Trophoblast cell (in vitro differentiated cells and primary cell): ENCODE data around the gene GPSM3.
"Not testable (repeated sequence)": the region's sequence is repeated elsewhere in the genome, so short reads cannot be mapped to it uniquely, and the experiment has no call there.

Experiments used
- DNase-seq, 2 donors: peaks; one replicate each; pipeline ENCODE4 v3.0.0-alpha.2; 2016
- H2AFZ ChIP-seq: 2 replicates; pipeline ENCODE4 v1.6.1; 2013; ENCODE audit warnings: low read length, moderate library complexity, mild to moderate bottlenecking; ENCODE audit not compliant: insufficient read depth, poor library complexity
- H2AK5ac ChIP-seq: 2 replicates; pipeline ENCODE4 v1.6.1; 2013; ENCODE audit warnings: mild to moderate bottlenecking, low read length
- H2BK120ac ChIP-seq: 2 replicates; pipeline ENCODE4 v1.6.1; 2013; ENCODE audit warnings: low read length, mild to moderate bottlenecking, moderate library complexity; ENCODE audit not compliant: insufficient read depth, poor library complexity
- H2BK12ac ChIP-seq: 2 replicates; pipeline ENCODE4 v1.6.1; 2013; ENCODE audit warnings: mild to moderate bottlenecking, low read length, moderate library complexity
- H2BK5ac ChIP-seq: 2 replicates; pipeline ENCODE4 v1.6.1; 2013; ENCODE audit warnings: low read length, low read depth, moderate library complexity, mild to moderate bottlenecking; ENCODE audit not compliant: poor library complexity
- H3K14ac ChIP-seq: 2 replicates; pipeline ENCODE4 v1.6.1; 2013; ENCODE audit warnings: mild to moderate bottlenecking, low read length
- H3K18ac ChIP-seq: 2 replicates; pipeline ENCODE4 v1.6.1; 2013; ENCODE audit warnings: mild to moderate bottlenecking, low read length
- H3K23ac ChIP-seq: 2 replicates; pipeline ENCODE4 v1.6.1; 2013; ENCODE audit warnings: low read length
- H3K27ac ChIP-seq: 2 replicates; pipeline ENCODE4 v1.5.1; 2013; ENCODE audit warnings: low read depth, mild to moderate bottlenecking, inconsistent platforms, low read length, moderate library complexity
- H3K27me3 ChIP-seq: 2 replicates; pipeline ENCODE4 v1.6.1; 2013; ENCODE audit warnings: inconsistent platforms, mild to moderate bottlenecking, low read length, moderate library complexity; ENCODE audit not compliant: insufficient read depth
- H3K36me3 ChIP-seq, 2 experiments: 1 replicate in 1 of 2; 2 replicates in 1 of 2; pipeline ENCODE4 v1.6.1; 2013; ENCODE audit warnings: low read length in 2 of 2, mild to moderate bottlenecking in 2 of 2, moderate library complexity in 1 of 2; ENCODE audit not compliant: insufficient read depth in 2 of 2, control insufficient read depth in 1 of 2
- H3K4ac ChIP-seq: 2 replicates; pipeline ENCODE4 v1.6.1; 2013; ENCODE audit warnings: low read depth, mild to moderate bottlenecking, low read length, moderate library complexity
- H3K4me1 ChIP-seq, 2 experiments: 1 replicate in 1 of 2; 2 replicates in 1 of 2; pipeline ENCODE4 v1.6.1; 2013; ENCODE audit warnings: low read length in 2 of 2, mild to moderate bottlenecking in 2 of 2, moderate library complexity in 1 of 2; ENCODE audit not compliant: insufficient read depth in 2 of 2, control insufficient read depth in 1 of 2
- H3K4me2 ChIP-seq: 2 replicates; pipeline ENCODE4 v1.6.1; 2013; ENCODE audit warnings: inconsistent platforms, mild to moderate bottlenecking, low read length, moderate library complexity
- H3K4me3 ChIP-seq: 2 replicates; pipeline ENCODE4 v1.5.1; 2013; ENCODE audit warnings: mild to moderate bottlenecking, low read depth, low read length, inconsistent platforms
- H3K79me1 ChIP-seq: one replicate; pipeline ENCODE4 v1.6.1; 2013; ENCODE audit warnings: low read length
- H3K79me2 ChIP-seq: 2 replicates; pipeline ENCODE4 v1.6.1; 2013; ENCODE audit warnings: low read length, mild to moderate bottlenecking; ENCODE audit not compliant: control insufficient read depth, insufficient read depth, poor library complexity
- H3K9ac ChIP-seq: 2 replicates; pipeline ENCODE4 v1.6.1; 2013; ENCODE audit warnings: mild to moderate bottlenecking, low read length
- H3K9me3 ChIP-seq: 2 replicates; pipeline ENCODE4 v1.6.1; 2013; ENCODE audit warnings: low read depth, mild to moderate bottlenecking, control low read depth, inconsistent platforms, low read length; ENCODE audit not compliant: insufficient read depth
- H4K12ac ChIP-seq: 2 replicates; pipeline ENCODE4 v1.6.1; 2013; ENCODE audit warnings: low read depth, mild to moderate bottlenecking, low read length, moderate library complexity
- H4K8ac ChIP-seq: 2 replicates; pipeline ENCODE4 v1.6.1; 2013; ENCODE audit warnings: low read depth, mild to moderate bottlenecking, low read length, moderate library complexity
- H4K91ac ChIP-seq: one replicate; pipeline ENCODE4 v1.6.1; 2013; ENCODE audit warnings: low read depth, mild to moderate bottlenecking, low read length, moderate library complexity
- WGBS: extraction: QIAGEN DNeasy Blood & Tissue Kit; methylation state at CpG from one replicate; pipeline ENCODE4 v1.1.7; 2013; ENCODE audit warnings: missing lambda C conversion rate; ENCODE audit not compliant: insufficient read length, insufficient coverage; ENCODE audit errors: extremely low coverage; 5-methylcytosine and 5-hydroxymethylcytosine counted together

Gene GPSM3

GRCh38 chr6:32185681-32186131, 6.7 kb downstream of the GPSM3 start:
- not testable (repeated sequence) for H3K4me3 ChIP-seq, H2AK5ac ChIP-seq, H3K18ac ChIP-seq, H2BK12ac ChIP-seq, H3K9ac ChIP-seq, H3K4me2 ChIP-seq, H4K91ac ChIP-seq, H3K14ac ChIP-seq, H2BK5ac ChIP-seq, H2AFZ ChIP-seq, H4K12ac ChIP-seq, H3K9me3 ChIP-seq, H3K27ac ChIP-seq, H3K4ac ChIP-seq, H3K23ac ChIP-seq, H2BK120ac ChIP-seq, H4K8ac ChIP-seq, H3K27me3 ChIP-seq
- peak; percentile 58 to 65 for DNase-seq
- peaks cover 3 to 15% of the 10 kb centered on the region in 2 experiments for H3K4me1 ChIP-seq
- peaks cover 11% of the 10 kb centered on the region for H3K79me1 ChIP-seq
- H3K79me2 ChIP-seq: peaks cover 11% of the 10 kb centered on the region
- WGBS: no CpG with 5 or more reads among the region's 11 CpGs
- peaks cover 47% of the 10 kb centered on the region in 2 experiments for H3K36me3 ChIP-seq

DNA sequence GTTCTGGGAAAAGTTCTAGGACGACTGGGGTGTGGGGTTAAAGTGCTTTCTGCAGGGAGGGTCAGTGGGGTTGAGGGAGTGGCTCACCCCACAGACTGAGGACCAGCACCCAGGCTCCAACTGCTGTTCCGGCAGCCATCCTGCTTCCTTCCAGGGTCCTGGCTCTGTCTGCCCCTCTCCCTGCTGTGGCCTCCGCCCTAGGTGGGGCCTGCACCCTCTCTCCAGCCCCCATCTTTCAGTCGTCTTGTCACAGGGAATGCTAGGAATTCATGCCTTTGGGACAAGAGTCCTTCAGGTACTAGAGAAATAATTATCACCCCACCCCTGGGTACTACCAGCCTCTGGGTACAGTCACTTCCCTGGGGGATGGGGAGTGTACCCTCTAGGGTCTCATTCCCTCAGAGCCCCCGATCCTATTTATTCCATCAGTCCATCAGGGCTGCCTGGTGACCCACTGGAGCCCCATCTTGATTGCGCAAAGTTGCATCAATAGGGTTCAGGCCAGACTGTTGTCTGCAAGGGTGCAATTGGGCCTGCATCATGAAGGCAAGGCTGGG, 8.3 kb downstream of the GPSM3 start, which contains the start of gene AGER:
Gene AGER (minus strand): TSS at position 170 of the 557 bp plus-strand sequence. CDS start 31 bp downstream, at position 139.
- no peaks in the 10 kb centered on the region for H3K9me3 ChIP-seq
- H2AK5ac ChIP-seq: no peak within 1 kb of the TSS
- H3K79me2 ChIP-seq: peaks cover 4% of the 10 kb centered on the region
- H2BK12ac ChIP-seq: no peak within 1 kb of the TSS
- no peak within 1 kb of the TSS for H3K4ac ChIP-seq
- no peak within 1 kb of the TSS for H4K8ac ChIP-seq
- no peak within 1 kb of the TSS for H2AFZ ChIP-seq
- no peak for DNase-seq
- no peak within 1 kb of the TSS for H3K27ac ChIP-seq
- WGBS: no CpG with 5 or more reads among the region's 6 CpGs
- peaks cover 2% of the 10 kb centered on the region for H3K79me1 ChIP-seq
- H4K12ac ChIP-seq: no peak within 1 kb of the TSS
- H3K36me3 ChIP-seq: peaks cover 48 to 56% of the 10 kb centered on the region in 2 experiments
- H3K14ac ChIP-seq: no peak within 1 kb of the TSS
- no peak within 1 kb of the TSS for H2BK5ac ChIP-seq
- H3K4me3 ChIP-seq: no peak within 1 kb of the TSS
- no peak within 1 kb of the TSS for H3K18ac ChIP-seq
- H3K4me1 ChIP-seq: peaks cover 2 to 11% of the 10 kb centered on the region in 2 experiments
- no peak within 1 kb of the TSS for H2BK120ac ChIP-seq
- H3K9ac ChIP-seq: no peak within 1 kb of the TSS
- no peak within 1 kb of the TSS for H3K4me2 ChIP-seq
- H4K91ac ChIP-seq: no peak within 1 kb of the TSS
- no peak within 1 kb of the TSS for H3K23ac ChIP-seq
- no peaks in the 10 kb centered on the region for H3K27me3 ChIP-seq

DNA sequence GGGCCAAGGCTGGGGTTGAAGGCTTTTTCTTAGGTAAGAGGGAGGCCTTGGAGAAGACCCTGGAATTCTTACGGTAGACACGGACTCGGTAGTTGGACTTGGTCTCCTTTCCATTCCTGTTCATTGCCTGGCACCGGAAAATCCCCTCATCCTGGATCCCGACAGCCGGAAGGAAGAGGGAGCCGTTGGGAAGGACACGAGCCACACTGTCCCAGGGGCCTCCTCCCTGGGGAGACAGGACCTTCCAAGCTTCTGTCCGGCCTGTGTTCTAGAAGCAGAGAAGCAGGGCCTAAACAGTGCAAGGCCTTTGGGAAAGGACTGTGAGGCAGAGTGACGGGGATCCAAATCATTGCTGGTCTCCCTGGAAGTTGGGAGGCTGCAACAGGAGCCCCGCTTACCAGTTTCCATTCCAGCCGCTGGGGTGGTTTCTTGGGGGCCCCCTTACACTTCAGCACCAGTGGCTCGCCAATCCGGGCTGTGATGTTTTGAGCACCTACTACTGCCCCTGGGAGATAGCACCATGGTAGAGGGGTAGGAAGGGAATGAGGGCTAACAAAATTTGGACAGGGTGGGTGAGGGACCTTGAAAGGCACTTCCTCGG, 8.9 kb downstream of the GPSM3 start:
- no peak overlapping the region for H3K4me3 ChIP-seq
- H3K18ac ChIP-seq: no peak overlapping the region
- no peak overlapping the region for H3K4ac ChIP-seq
- no peak overlapping the region for H4K12ac ChIP-seq
- no peak overlapping the region for H4K91ac ChIP-seq
- no peaks in the 10 kb centered on the region for H3K27me3 ChIP-seq
- no CpG with 5 or more reads among the region's 15 CpGs for WGBS
- no peak overlapping the region for H3K9ac ChIP-seq
- H3K4me1 ChIP-seq: peaks cover 0 to 10% of the 10 kb centered on the region in 2 experiments
- peaks cover 48 to 56% of the 10 kb centered on the region in 2 experiments for H3K36me3 ChIP-seq
- peaks cover 2% of the 10 kb centered on the region for H3K79me2 ChIP-seq
- H3K4me2 ChIP-seq: no peak overlapping the region
- H3K27ac ChIP-seq: no peak overlapping the region
- no peak overlapping the region for H3K23ac ChIP-seq
- H2AK5ac ChIP-seq: no peak overlapping the region
- H2AFZ ChIP-seq: no peak overlapping the region
- H4K8ac ChIP-seq: no peak overlapping the region
- no peak overlapping the region for H2BK5ac ChIP-seq
- no peak for DNase-seq
- H3K14ac ChIP-seq: no peak overlapping the region
- no peak overlapping the region for H2BK120ac ChIP-seq
- H2BK12ac ChIP-seq: no peak overlapping the region
- no peaks in the 10 kb centered on the region for H3K9me3 ChIP-seq
- H3K79me1 ChIP-seq: no peaks in the 10 kb centered on the region

DNA sequence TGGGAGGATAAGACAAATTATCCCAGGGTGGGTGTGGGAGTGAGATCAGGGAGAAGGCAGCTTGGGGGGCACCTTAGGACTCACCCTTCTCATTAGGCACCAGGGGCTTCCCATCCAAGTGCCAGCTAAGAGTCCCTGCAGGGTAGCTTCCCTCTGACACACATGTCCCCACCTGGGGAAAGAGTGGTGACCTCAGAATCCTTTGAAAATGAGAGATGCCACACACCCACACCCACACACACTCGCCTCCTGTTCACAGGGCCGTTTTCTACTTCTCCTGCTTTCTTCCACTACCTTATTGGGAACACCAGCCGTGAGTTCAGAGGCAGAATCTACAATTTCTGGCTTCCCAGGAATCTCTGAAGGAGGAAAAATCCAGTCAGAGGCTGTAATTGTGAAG, 9.4 kb downstream of the GPSM3 start:
- Histone ChIP-seq H4K91ac (no peak overlapping the region), H3K14ac (no peak overlapping the region), H3K27me3 (no peaks in the 10 kb centered on the region), H3K79me2 (peaks cover 2% of the 10 kb centered on the region), H3K9me3 (no peaks in the 10 kb centered on the region), H3K4ac (no peak overlapping the region), H3K9ac (no peak overlapping the region), H2BK120ac (no peak overlapping the region), H4K12ac (no peak overlapping the region), H3K23ac (no peak overlapping the region), H2BK12ac (no peak overlapping the region), H3K4me2 (no peak overlapping the region), H3K4me3 (no peak overlapping the region), H3K27ac (no peak overlapping the region), H2BK5ac (no peak overlapping the region), H4K8ac (no peak overlapping the region), H3K79me1 (no peaks in the 10 kb centered on the region), H3K4me1 (peaks cover 0 to 9% of the 10 kb centered on the region in 2 experiments), H2AK5ac (no peak overlapping the region), H2AFZ (no peak overlapping the region), H3K36me3 (peaks cover 47 to 52% of the 10 kb centered on the region in 2 experiments), H3K18ac (no peak overlapping the region)
- no peak for DNase-seq
- WGBS: no CpG with 5 or more reads among the region's 3 CpGs
